Erythroblast (primary cell): Measurements from ENCODE around the gene PIAS1.
"Not testable (repeated sequence)": the region's sequence is repeated elsewhere in the genome, so short reads cannot be mapped to it uniquely, and the experiment has no call there.

Experiments used
- GATA1 ChIP-seq: IDR thresholded peaks from 2 replicates; pipeline ENCODE4 v1.6.1; 2011; ENCODE audit warnings: low read depth, mild to moderate bottlenecking, control low read depth, low read length, moderate library complexity
- POLR2A ChIP-seq: IDR thresholded peaks from 2 replicates; pipeline ENCODE4 v1.6.1; 2011; ENCODE audit warnings: mild to moderate bottlenecking, low read length

- TF ChIP-seq POLR2A, GATA1: not testable (repeated sequence)
Measured at GRCh38 chr15:68221530-68222431, 167.7 kb downstream of the PIAS1 start.
